ENCODE measurements around the gene ANKS1A. TPM values are rescaled to one million over a fixed set of nuclear protein-coding genes. Genes with fewer than 3 reads are reported as not detected.

The ANKS1A gene
- total RNA-seq, 1 experiment from 2014 or later: 26.5 TPM

- no peak overlapping the region for H3K4ac ChIP-seq (ENCODE audit: low read depth, low read length)
- TF ChIP-seq CTCF (conservative IDR thresholded peaks at IDR 0.05): peak; percentile 52; the same call in 2 of the 3 replicates
- H3K14ac ChIP-seq (ENCODE audit: insufficient read depth, low read length): no peak overlapping the region
- no peak overlapping the region for H3K56ac ChIP-seq (ENCODE audit: insufficient read length, low read depth, low read length)
- no peaks in the 10 kb centered on the region for H3K9me3 ChIP-seq (ENCODE audit: control insufficient read depth, low read depth, low read length)
- no peak overlapping the region for H3K18ac ChIP-seq (ENCODE audit: insufficient read length, low read depth, low read length)
- no peak overlapping the region for H2BK15ac ChIP-seq (ENCODE audit: low read depth, low read length)
- no peaks in the 10 kb centered on the region for H3K27me3 Mint-ChIP-seq (ENCODE audit: low read depth)
- H3K23me2 ChIP-seq (ENCODE audit: insufficient read length, low read depth, low read length, poor library complexity, severe bottlenecking): no peaks in the 10 kb centered on the region
- H3K36me3 Mint-ChIP-seq (ENCODE audit: insufficient read depth in 1 of 3, low read depth in 3 of 3): peaks cover 4 to 15% (median 7%) of the 10 kb centered on the region in 3 experiments; a peak in 6 of 7 replicates
- no CpG with 5 or more reads among the region's 2 CpGs for WGBS (ENCODE audit: extremely low coverage, insufficient read length, low lambda C conversion rate)
- no peak for DNase-seq
- no peak overlapping the region for H3K4me3 Mint-ChIP-seq
- H2BK120ac ChIP-seq (ENCODE audit: low read depth, low read length, poor library complexity, severe bottlenecking): no peak overlapping the region
- no peaks in the 10 kb centered on the region for H3K27me3 ChIP-seq (ENCODE audit: insufficient read depth, low read length)
- H2AK5ac ChIP-seq (ENCODE audit: insufficient read length, low read length): no peak overlapping the region
- H3K27ac ChIP-seq (ENCODE audit: insufficient read length, low read depth, low read length): no peak overlapping the region
- H3K4me2 ChIP-seq (ENCODE audit: insufficient read depth, insufficient read length, low read length): no peak overlapping the region
- no peak overlapping the region for H2BK5ac ChIP-seq (ENCODE audit: insufficient read length, low read length)
- no peaks in the 10 kb centered on the region for H4K20me1 ChIP-seq (ENCODE audit: control insufficient read depth, insufficient read depth, insufficient read length)
- no peak overlapping the region for H3T11ph ChIP-seq (ENCODE audit: low read length)
- H3K9ac ChIP-seq (ENCODE audit: extremely low read depth, insufficient read length, low read length): peak overlapping the region; percentile 5
- no peaks in the 10 kb centered on the region for H3K4me1 ChIP-seq (ENCODE audit: insufficient read depth, low read length)
- no peaks in the 10 kb centered on the region for H3K4me1 Mint-ChIP-seq
- H4K5ac ChIP-seq (ENCODE audit: insufficient read length, low read depth, low read length): no peak overlapping the region
- H3K79me2 ChIP-seq (ENCODE audit: insufficient read depth, low read length): no peaks in the 10 kb centered on the region
- no peak overlapping the region for H4K8ac ChIP-seq (replicated peaks; ENCODE audit: insufficient read length, low read depth, low read length)
- peak overlapping the region in 1 of 3 experiments; percentile 25; a peak in 1 of 7 replicates for H3K27ac Mint-ChIP-seq
- no peak overlapping the region for H4K91ac ChIP-seq (ENCODE audit: insufficient read length, low read depth, low read length)
- H3K23ac ChIP-seq (ENCODE audit: insufficient read length, low read depth, low read length): no peak overlapping the region
- no peaks in the 10 kb centered on the region for H3K79me1 ChIP-seq (ENCODE audit: insufficient read depth, low read depth, low read length, poor library complexity, severe bottlenecking)
- no peak overlapping the region for H2AFZ ChIP-seq (ENCODE audit: low read length)
- no peak overlapping the region for H2BK12ac ChIP-seq (ENCODE audit: insufficient read length, low read depth, low read length)
- no peaks in the 10 kb centered on the region for H3K9me3 Mint-ChIP-seq
- no peak overlapping the region for H2BK20ac ChIP-seq (ENCODE audit: low read depth, low read length, poor library complexity, severe bottlenecking)
Measured at GRCh38 chr6:34973547-34974248, 84.6 kb downstream of the ANKS1A start.

Measured in H9 (cell line).